Measurements from ENCODE around the gene TSPAN18. TPM values are rescaled to one million over a fixed set of nuclear protein-coding genes. Genes with fewer than 3 reads are reported as not detected.

Gene TSPAN18
- total and polyA plus RNA-seq, 2 experiments from 2014 or later, result 9.5 to 21.5 TPM

DNA sequence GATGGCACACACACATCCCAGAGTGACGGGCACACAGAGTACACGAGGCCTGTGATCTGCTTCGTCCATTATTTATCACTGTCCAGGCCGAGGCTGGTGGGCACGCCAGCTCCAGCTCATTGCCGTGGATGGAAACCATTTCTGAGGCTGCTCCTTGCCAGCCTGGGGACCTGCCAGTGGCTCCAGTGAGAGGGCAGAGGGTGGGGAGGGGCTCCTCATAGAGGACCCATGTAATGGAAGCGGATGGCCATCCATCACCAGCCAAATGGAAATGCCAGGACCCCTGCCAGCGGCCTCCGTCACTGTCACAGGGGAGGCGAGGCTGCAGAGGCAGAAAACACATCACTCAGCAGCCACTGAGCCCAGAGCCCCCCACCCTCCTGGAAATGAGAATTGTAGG is 188.2 kb downstream of the TSPAN18 start:
- no peaks in the 10 kb centered on the region for H3K36me3 ChIP-seq (replicated peaks; ENCODE audit: insufficient read depth, low read depth)
- no peak overlapping the region for H2AFZ ChIP-seq
- no peaks in the 10 kb centered on the region for H3K79me2 ChIP-seq
- no peaks in the 10 kb centered on the region for H3K27me3 ChIP-seq
- no peak overlapping the region for H3K4me3 ChIP-seq
- no peaks in the 10 kb centered on the region for H3K9me3 ChIP-seq (ENCODE audit: low read depth)
- H3K4me1 ChIP-seq (ENCODE audit: insufficient read depth), result no peaks in the 10 kb centered on the region
- DNase-seq (ENCODE audit: low spot score), result no peak
- WGBS (ENCODE audit: low lambda C conversion rate, missing lambda C conversion rate), result 85% methylated on average over 10 of the region's 10 CpGs
- no peaks in the 10 kb centered on the region for H4K20me1 ChIP-seq (ENCODE audit: insufficient read depth, poor library complexity, severe bottlenecking)
- H3K9me2 ChIP-seq (replicated peaks; ENCODE audit: insufficient read depth), result no peaks in the 10 kb centered on the region
- TF ChIP-seq EZH2 (IDR thresholded peaks at IDR 0.05; ENCODE audit: borderline replicate concordance) (no peak), EZH2phosphoT487 (IDR thresholded peaks at IDR 0.05; ENCODE audit: low read depth, severe bottlenecking, unreplicated experiment) (no peak), CTCF (IDR thresholded peaks at IDR 0.05; ENCODE audit: poor library complexity) (no peak)
- H3K27ac ChIP-seq, result no peak overlapping the region
- no peak overlapping the region for H3K4me2 ChIP-seq

GRCh38 chr11:44915621-44916020 is 188.9 kb downstream of the TSPAN18 start:
- Histone ChIP-seq H3K4me1 (ENCODE audit: insufficient read depth) (no peaks in the 10 kb centered on the region), H3K4me3 (no peak overlapping the region), H2AFZ (no peak overlapping the region), H4K20me1 (ENCODE audit: insufficient read depth, poor library complexity, severe bottlenecking) (no peaks in the 10 kb centered on the region), H3K27ac (no peak overlapping the region), H3K27me3 (no peaks in the 10 kb centered on the region), H3K9me3 (ENCODE audit: low read depth) (no peaks in the 10 kb centered on the region), H3K36me3 (replicated peaks; ENCODE audit: insufficient read depth, low read depth) (no peaks in the 10 kb centered on the region), H3K4me2 (no peak overlapping the region), H3K9me2 (replicated peaks; ENCODE audit: insufficient read depth) (no peaks in the 10 kb centered on the region), H3K79me2 (no peaks in the 10 kb centered on the region)
- 96% methylated on average over 10 of the region's 10 CpGs for WGBS (ENCODE audit: low lambda C conversion rate, missing lambda C conversion rate)
- TF ChIP-seq EZH2phosphoT487 (IDR thresholded peaks at IDR 0.05; ENCODE audit: low read depth, severe bottlenecking, unreplicated experiment) (no peak), CTCF (IDR thresholded peaks at IDR 0.05; ENCODE audit: poor library complexity) (no peak), EZH2 (IDR thresholded peaks at IDR 0.05; ENCODE audit: borderline replicate concordance) (no peak)
- DNase-seq (ENCODE audit: low spot score), result no peak

DNA sequence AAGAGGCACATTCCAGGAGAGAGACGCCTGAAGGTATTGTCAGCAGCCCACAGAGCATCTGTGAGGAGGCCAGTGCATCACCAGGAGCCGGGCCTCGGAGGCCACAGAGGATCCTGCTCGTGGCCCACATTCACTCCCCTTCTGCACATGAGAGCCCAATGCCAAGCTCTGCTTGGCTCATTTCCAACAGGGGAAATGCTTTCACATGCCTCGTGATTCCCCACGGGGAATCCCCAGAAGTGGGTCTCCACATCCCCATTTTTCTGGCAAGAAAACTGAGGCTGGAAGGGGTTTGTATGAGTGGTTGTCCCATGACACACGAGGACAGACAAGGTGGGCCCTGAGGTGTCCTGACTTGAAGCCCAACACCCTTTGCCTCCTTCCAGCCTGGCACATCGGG is 189.6 kb downstream of the TSPAN18 start:
- H3K9me3 ChIP-seq (ENCODE audit: low read depth), result no peaks in the 10 kb centered on the region
- H3K4me2 ChIP-seq, result no peak overlapping the region
- no peaks in the 10 kb centered on the region for H3K79me2 ChIP-seq
- no peaks in the 10 kb centered on the region for H3K36me3 ChIP-seq (replicated peaks; ENCODE audit: insufficient read depth, low read depth)
- DNase-seq (ENCODE audit: low spot score), result no peak
- H3K27ac ChIP-seq, result no peak overlapping the region
- no peaks in the 10 kb centered on the region for H3K4me1 ChIP-seq (ENCODE audit: insufficient read depth)
- no peaks in the 10 kb centered on the region for H3K27me3 ChIP-seq
- no peaks in the 10 kb centered on the region for H3K9me2 ChIP-seq (replicated peaks; ENCODE audit: insufficient read depth)
- H3K4me3 ChIP-seq, result no peak overlapping the region
- no peaks in the 10 kb centered on the region for H4K20me1 ChIP-seq (ENCODE audit: insufficient read depth, poor library complexity, severe bottlenecking)
- TF ChIP-seq EZH2phosphoT487 (IDR thresholded peaks at IDR 0.05; ENCODE audit: low read depth, severe bottlenecking, unreplicated experiment), result no peak
- no peak for TF ChIP-seq EZH2 (IDR thresholded peaks at IDR 0.05; ENCODE audit: borderline replicate concordance)
- TF ChIP-seq CTCF (IDR thresholded peaks at IDR 0.05; ENCODE audit: poor library complexity), result no peak
- WGBS (ENCODE audit: low lambda C conversion rate, missing lambda C conversion rate), result 92% methylated on average over 8 of the region's 8 CpGs
- H2AFZ ChIP-seq, result no peak overlapping the region
